Heart left ventricle (tissue), 13 donors: ENCODE data around the gene MYB.

ENCODE experiments used
- CTCF ChIP-seq, 12 donors: fragments of 200-600 bp; sonication (generic) in 4 of 12; IDR thresholded peaks; one replicate each; pipeline versions ENCODE4 v1.5.0 to v1.8.0; 2018 to 2022; ENCODE audit warnings: antibody characterized with exemption in 12 of 12, mild to moderate bottlenecking in 5 of 12
- POLR2A ChIP-seq, 2 donors: fragments of 450-650 bp; IDR thresholded peaks; one replicate each; pipeline ENCODE4 v1.6.1; 2017; ENCODE audit warnings: antibody characterized with exemption in 2 of 2, mild to moderate bottlenecking in 2 of 2, moderate library complexity in 2 of 2
- donor health status: ischemic (EF 13 %, LVEDD 7.1; RV severe dilation, severe dysfunction).
- donor health status: DM: no; HTN: yes; CAD: no.
- donor health status: DM: no; HTN: no; CAD: no.
- donor health status: ischemic (EF 25% LVEDD 6.9; RV normal size, moderate dysfunction).
- donor health status: ischemic (EF 25% LVEDD 5.7; RV mildly dilated, moderate dysfunction).
- donor health status: ischemic (EF 35%, LVEDD 5.7; RV mildly dilated, moderate dysfunction).
- donor health status: nonischemic (EF 11% LVEDD 7.7; RV severe dilation, severe dysfunction).
- donor health status: DM: yes; HTN: yes; CAD: no.
- donor health status: PGD.
- donor health status: ischemic (EF 29% LVEDD 5.4; RV normal size, mild dysfunction).
- donor health status: nonischemic (EF 23%, LVEDD 6.1; RV moderate dilation, normal function).

DNA sequence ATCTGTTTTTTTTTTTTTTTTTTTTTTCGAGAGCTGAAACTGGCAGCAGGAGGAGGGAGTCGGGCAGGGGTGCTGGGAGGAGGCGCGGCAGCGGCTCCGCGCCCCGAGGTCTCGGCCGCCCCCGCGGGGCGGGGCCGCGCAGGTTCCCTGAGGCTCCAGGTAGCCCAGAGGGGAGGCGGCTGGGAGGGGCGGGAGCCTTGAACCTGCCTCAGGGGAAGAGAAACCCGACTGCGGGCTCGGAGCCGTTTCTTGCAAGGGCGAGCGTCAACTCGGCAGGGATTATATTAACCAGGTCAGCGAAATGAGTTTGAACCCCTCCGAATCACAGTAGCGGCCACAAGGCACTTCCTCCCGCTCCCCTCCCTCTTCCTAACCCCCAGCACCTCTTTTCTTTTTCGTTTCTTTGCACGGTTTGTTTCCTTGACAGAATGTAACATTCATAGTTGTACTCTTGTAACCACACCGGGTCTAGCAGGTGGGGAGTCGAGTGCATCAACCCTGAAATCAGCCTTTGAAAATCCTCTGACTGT, 2.0 kb downstream of the MYB start:
- TF ChIP-seq CTCF (IDR thresholded peaks at IDR 0.05) = no peak
- no peak for TF ChIP-seq POLR2A (IDR thresholded peaks at IDR 0.05)
